Stromal cell of bone marrow (primary cell): Measurements from ENCODE around the gene RNF123.

Experiments
- DNase-seq: peaks from one replicate; pipeline ENCODE4 v3.0.0-alpha.2; 2012; ENCODE audit warnings: low read depth

Gene RNF123

DNA sequence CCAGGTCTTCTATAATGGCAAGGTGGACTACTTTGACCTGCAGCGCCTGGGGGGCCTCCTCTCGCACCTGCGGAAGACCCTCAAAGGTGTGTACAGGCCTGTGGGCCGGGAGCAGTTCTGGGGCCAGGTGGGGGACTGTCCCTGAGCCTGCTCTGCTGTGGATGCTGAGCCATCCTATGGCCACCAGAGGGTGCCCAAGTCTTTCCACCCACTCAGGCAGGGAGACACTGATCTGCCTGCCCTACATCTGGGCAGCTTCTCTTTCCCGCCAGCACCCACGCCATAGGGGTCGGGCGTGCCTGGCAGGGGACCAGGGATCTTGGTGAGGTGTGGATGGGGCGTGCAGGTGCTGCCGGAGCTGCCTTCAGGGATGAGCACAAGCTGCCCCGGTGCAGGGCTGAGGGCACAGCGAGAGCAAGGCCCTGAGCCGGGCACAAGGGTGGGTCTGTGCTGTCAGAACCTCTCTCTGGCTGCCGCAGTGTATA is 14.1 kb downstream of the RNF123 start:
- DNase-seq: peak; percentile 31

DNA sequence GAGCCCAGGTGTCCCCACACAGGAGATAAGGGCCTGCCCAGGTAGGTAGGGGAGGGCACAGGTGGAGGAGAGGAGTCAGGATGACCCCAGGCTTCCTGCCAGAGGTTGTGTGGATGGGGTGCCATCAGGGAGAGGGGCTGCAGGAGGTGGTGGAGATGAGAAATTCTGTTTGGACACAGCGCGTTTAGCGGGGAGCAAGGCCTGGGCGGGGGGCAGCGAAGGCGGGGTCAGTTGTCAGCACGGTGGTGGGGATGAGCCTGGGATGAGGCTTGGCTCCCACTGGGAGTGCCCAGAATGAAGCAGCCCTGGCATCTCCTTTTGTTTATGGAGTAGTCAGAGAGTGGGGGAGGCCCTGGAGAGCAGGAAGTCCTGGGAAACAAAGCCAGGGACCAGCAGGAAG is 14.6 kb downstream of the RNF123 start:
- DNase-seq: no peak

DNA sequence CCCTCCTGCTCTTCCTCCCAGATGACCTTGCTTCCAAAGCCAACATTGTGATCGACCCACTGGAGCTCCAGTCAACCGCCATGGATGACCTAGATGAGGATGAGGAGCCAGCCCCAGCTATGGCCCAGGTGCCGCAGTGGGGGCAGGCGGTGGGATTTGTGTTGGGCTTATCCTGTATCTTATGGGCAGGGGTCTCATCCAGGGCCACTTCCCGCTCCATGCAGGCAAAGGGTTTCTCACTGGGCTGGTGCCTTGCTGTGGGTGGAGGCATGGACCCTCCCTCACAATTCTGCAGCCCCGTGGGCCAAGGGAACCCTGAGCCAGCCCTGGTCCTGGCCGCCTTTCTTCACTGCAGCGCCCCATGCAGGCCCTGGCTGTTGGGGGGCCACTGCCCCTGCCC is 15.3 kb downstream of the RNF123 start:
- DNase-seq: no peak

- DNase-seq: no peak
Observed at GRCh38 chr3:49705390-49705960, 16.1 kb downstream of the RNF123 start.

DNA sequence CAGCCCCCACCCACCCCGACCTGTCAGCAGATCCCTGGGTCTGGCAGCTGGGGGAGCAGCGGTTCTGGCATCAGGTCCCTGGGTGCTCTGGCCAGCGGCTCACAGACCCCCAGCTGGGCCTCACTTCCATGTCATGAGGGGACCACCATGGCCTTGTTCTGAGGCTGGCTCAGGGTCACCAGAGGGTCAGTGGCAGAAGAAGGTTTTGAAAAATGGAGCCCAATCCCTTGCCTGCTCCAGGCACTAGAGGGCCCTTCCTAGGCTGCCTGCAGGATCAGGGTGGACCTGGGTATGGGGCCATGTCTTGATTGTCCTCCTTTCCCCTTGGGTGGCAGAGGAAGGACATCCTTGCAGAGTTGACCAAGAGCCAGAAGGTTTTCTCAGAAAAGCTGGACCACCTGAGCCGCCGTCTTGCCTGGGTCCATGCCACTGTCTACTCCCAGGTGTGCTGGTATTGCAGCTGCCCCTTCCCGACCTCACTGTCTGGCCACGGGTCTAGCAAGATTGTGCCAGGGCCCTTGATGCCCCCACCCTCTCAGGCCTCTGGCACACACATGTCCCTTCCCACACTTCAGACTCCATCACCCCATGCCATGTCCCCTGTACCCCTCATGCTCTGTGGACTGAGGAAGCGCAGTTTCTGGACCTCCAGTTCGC is 17.2 kb downstream of the RNF123 start:
- no peak for DNase-seq

DNA sequence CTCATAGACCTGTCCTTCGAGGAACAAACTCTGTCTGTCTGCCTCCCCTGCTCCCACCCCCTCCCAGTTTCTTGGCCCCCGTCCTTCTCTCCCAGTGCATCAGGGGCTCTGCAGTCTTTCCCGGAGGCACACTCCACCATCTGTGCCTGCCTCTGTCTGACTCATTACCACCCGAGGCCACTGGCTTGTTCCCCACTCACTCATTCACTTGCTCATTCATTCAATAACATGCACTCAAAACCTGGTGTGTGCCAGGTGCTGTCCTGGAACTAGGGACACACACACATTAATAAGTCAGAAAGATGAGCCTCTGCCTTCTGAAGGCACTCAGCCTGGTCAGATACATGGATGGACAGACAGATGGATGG is 17.7 kb downstream of the RNF123 start:
- DNase-seq: no peak

- no peak for DNase-seq
Observed at GRCh38 chr3:49709852-49710251, 20.5 kb downstream of the RNF123 start.

- DNase-seq: no peak
Observed at GRCh38 chr3:49711489-49711888, 22.1 kb downstream of the RNF123 start.

DNA sequence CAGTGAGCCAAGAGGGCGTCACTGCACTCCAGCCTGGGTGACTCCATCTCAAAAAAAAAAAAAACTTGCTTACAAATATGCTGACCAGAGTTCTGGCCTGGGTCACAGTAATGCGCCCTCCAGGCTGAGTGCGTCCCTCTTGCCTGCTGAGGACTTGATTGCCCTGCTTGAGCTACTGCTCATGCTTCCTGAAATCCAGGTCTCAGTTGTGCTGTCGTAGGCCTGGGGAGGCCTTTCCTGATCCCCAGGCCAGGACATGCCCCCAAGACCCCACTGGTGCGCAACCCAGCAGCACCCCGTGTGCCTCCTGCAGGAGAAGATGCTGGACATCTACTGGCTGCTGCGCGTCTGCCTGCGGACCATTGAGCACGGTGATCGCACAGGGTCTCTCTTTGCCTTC is 22.8 kb downstream of the RNF123 start:
- no peak for DNase-seq

DNA sequence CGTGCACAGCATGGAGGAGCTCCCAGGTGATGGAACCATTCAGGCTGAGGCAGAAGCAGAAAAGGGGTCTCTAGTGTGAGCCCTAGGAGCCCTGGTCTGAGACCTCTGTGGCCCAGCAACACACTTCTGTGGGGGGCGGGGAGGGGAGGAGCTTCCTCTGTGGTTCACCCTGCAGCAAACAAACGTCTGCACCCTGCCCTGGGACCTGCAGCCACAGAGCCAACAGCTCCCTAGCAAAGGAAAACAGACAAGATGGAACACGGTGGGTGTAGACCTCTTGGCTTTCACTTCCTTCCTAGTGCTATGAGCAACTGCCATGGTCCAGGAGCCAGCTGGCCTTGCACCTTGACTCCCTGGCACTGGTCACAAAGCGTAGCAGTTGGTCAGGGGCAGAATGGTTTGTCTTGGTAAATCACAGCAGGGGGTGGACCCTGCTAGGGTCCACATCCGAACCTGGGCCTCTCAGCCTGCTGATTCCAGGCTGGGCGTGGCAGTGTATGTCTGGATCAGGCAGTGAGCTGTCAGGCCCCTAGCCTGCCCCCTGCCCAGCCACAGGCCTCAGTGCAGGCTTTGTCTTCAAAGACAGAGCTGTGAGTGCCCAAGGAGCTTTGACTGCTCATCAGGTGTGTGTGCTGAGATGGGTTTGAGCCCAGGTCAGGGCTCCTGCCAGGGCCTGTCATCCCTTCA is 23.4 kb downstream of the RNF123 start:
- DNase-seq: no peak

- DNase-seq: no peak
Observed at GRCh38 chr3:49713336-49714105, 24.2 kb downstream of the RNF123 start.

DNA sequence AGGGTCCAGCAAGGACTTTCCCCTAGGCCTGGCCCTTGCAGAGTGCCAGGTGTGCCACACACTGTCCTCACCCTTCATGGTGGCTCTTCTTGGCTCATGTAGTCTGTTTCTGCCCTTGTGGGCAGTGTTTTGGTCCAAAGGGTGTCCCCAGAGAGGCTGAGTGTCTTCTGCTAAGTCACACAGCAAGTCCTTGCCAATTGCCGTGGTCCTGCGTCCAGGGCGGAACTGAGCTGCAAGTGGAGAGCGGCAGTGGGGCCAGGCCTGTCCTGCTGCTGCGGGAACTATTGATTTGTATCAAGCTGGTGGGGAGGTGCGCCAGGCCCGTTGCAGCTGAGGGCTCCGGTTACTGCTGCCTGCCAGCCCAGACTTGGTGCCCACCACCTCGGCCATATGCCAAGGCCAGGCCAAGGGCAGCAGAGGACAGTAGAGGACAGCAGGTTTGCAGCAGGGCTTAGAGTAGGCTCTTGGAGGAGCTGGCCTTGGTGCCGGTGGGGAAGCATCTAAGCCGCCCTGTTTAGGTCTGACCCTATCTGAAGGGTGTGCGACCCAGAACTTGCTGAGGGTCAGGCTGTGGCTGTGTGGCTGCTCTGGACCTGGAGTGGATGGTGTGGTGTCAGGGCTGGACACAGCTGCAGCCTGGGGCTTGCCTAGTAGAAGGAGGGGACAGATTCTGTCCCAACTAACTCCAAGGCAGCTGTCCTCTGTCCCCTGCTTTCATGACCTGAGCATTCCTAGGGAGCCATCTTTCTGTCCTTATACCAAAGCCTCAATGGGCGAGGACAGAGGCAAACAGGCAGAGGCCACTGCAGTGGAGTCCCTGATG is 25.6 kb downstream of the RNF123 start:
- DNase-seq: no peak

GRCh38 chr3:49715611-49716121 is 26.3 kb downstream of the RNF123 start:
- DNase-seq: no peak

DNA sequence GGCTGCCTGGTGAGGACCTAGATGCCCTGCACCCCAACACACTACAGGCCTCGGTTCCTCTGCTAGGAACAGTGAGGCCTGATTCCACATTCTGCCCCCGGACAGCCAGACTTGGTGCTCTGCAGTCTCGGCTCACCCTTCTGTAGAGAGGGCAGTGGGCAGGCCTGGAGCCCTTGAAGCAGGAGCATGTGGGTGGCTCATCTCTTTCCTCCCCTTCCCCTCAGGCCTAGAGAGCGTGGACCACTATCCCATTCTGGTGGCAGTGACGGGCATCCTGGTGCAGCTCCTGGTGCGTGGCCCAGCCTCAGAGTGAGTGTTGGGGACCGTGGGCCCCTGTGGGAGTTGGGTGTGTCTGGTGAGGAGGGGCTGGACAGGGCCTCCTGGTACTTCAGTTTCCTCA is 26.8 kb downstream of the RNF123 start:
- DNase-seq: no peak

DNA sequence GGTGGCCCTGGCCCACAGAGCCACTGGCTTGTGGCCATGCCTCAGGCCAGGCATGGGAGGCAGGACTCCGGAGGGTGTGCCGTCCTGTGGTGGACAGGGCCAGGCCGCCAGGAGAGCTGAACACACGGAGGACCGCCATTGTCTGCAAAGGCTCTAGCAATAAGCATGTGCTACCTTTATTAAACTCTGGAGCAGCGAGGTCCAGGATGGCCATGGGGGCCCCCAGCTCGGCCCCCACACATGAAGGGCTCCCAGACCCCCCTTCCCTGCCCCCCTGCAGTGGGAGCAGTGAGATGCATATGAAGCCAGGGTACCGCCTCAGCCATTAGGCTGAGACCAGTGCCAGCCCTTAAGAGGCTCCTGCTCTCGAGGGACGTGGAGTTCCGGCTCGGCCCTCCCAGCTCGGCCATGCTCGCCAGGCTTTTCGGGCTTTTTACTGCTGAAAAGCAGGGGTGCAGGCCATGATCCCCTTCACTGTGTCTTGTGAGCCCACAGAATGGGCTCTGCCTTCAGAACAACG is 27.4 kb downstream of the RNF123 start:
- DNase-seq: no peak

- DNase-seq: no peak
Observed at GRCh38 chr3:49717211-49717958, 28.0 kb downstream of the RNF123 start.

- no peak for DNase-seq
Observed at GRCh38 chr3:49717959-49718857, 28.9 kb downstream of the RNF123 start.

GRCh38 chr3:49718858-49719213 is 29.5 kb downstream of the RNF123 start:
- DNase-seq: no peak

DNA sequence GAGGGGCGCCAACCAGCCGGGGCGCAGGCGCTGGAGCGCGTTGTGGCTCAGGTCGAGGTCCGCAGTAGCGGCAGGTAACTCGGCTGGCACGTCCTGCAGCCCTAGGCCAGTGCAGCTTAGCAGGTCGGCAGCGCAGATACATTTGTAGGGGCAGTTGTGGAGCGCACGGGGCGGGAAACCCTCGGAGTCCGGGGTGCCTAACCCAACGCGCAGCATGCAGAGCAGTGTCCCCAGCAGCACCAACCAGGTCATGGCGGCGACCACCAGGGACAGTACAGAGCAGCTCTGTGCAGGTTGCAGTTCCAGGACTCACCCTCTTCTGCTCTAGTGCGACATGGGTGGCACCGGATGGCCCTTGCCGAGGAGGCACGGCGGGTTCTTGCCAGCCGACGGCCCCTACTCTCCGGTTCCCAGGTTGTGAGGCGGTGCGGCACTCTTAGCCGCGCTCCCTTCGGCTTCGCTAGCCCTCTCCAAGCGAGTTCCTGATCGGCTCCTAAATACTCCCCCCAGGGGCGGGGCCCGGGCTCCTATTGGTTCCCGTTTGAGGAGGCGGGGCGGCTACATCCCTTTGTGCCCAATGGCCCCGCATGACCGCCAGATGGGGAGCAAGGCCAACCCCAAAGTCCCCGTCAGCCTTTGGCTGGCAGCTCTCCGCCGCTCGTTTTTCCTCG is 30.0 kb downstream of the RNF123 start, which contains the start of gene AMIGO3:
TSS of gene AMIGO3 (minus strand) at position 471 of the 671 bp plus-strand sequence. CDS start at position 252, 219 bp downstream.
- DNase-seq: peak; percentile 91
